Stimulated activated CD4-positive, alpha-beta T cell treated with anti-CD3 and anti-CD28 coated beads, Interleukin-1b, Interleukin-23, amount 100 ng/mL, for 1 hour (primary cell): ENCODE data around the gene CPT1C.

ENCODE experiments used
- DNase-seq, 2 donors: peaks; one replicate each; pipeline ENCODE4 v3.0.0-alpha.2; 2020; ENCODE audit warnings: low read depth in 2 of 2

Gene CPT1C

GRCh38 chr19:49690656-49691242, at the start of gene CPT1C:
Gene CPT1C, plus strand, starts transcription at chr19:49691116. Its CDS starts 1,137 bp downstream, at chr19:49692253.
- no peak for DNase-seq

- DNase-seq, result peak; percentile 95 to 99
Observed at GRCh38 chr19:49641688-49642491, 49.0 kb upstream of the CPT1C start, which contains the start of gene SCAF1. Gene SCAF1, plus strand, starts transcription at chr19:49642209. Its CDS starts 2,818 bp downstream, at chr19:49645027.

- no peak for DNase-seq
Observed at GRCh38 chr19:49642492-49643035, 48.4 kb upstream of the CPT1C start.

DNA sequence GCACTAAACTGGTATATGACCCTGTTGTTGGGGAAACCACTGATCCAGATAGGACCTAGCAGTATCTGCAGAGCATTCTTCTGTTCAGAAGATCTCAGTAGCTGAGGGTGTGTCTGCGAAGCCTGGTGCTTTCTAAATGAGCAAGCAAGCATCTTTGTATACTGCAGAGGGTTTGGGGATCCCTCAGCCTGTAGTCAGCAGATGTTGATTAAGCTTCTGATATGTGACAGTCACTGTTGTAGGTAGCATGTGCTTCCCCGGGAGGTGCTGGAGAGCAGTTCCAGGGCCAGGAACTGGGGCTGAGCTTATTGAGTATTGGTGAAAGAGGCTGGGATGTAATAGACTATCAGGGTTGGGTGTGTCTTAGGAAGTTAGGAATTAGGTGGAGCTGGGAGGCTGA, 47.5 kb upstream of the CPT1C start:
- DNase-seq, result no peak

DNA sequence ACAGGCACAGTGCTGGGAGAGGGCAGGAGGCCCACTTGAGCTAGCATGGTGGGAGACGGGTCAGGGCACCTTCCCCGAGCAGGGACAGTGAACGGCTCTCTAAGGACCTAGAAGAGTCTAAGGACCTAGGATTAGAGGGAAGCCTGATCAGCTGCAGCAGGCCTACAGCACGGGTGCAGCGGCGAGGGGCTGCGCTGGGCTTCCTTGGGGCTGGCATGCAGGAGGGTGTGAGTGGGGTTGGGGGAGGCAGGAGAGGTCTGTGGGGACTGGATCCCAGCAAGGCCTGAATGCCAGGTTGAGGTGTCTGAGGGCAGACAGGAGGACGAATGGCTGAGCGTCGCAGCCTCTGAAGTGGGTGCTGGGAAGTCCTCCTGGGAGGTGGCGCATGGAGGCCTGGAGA, 45.3 kb upstream of the CPT1C start:
- no peak for DNase-seq

GRCh38 chr19:49645995-49646394, 44.9 kb upstream of the CPT1C start:
- no peak for DNase-seq

DNA sequence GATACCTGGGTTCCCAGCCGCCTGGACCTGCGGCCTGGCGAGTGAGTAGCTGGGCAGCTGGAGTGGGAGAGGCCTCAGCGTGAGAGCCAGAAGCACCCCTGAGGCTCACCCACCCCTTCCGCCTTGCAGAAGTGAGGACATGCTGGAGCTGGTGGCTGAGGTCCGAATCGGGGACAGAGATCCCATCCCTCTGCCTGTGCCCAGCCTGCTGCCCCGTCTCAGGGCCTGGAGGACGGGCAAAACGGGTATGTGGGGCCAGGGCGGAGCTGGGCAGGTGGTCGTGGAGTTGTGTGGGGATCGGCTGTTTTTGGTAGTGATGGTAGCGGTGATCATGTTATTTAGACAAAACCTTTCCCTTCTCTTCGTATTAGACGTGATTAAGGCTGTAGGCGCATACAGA, 44.3 kb upstream of the CPT1C start:
- no peak for DNase-seq

- DNase-seq, result no peak
Observed at GRCh38 chr19:49651029-49651819, 39.7 kb upstream of the CPT1C start.

- DNase-seq, result no peak
Observed at GRCh38 chr19:49651820-49652550, 38.9 kb upstream of the CPT1C start.

DNA sequence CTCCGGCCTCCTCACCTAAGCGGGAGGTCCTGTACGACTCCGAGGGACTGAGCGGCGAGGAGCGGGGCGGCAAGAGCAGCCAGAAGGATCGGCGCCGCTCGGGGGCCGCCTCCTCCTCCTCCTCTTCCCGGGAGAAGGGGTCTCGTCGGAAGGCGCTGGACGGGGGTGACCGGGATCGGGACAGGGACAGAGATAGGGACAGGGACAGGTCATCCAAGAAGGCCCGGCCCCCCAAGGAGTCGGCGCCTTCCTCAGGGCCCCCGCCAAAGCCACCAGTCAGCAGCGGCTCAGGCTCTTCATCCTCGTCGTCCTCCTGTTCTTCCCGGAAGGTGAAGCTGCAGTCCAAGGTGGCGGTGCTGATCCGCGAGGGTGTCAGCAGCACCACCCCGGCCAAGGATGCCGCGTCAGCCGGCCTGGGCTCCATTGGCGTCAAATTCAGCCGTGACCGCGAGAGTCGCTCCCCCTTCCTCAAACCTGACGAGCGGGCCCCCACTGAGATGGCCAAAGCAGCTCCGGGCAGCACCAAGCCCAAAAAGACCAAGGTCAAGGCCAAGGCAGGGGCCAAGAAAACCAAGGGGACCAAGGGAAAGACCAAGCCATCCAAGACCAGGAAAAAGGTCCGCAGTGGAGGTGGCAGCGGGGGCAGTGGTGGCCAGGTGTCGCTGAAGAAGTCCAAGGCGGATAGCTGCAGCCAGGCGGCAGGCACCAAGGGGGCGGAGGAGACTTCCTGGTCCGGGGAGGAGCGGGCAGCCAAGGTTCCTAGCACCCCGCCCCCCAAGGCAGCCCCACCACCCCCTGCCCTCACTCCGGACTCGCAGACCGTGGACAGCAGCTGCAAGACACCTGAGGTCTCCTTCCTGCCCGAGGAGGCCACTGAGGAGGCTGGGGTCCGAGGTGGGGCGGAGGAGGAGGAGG, 38.1 kb upstream of the CPT1C start:
- DNase-seq, result no peak

- no peak for DNase-seq
Observed at GRCh38 chr19:49653466-49653806, 37.5 kb upstream of the CPT1C start.

DNA sequence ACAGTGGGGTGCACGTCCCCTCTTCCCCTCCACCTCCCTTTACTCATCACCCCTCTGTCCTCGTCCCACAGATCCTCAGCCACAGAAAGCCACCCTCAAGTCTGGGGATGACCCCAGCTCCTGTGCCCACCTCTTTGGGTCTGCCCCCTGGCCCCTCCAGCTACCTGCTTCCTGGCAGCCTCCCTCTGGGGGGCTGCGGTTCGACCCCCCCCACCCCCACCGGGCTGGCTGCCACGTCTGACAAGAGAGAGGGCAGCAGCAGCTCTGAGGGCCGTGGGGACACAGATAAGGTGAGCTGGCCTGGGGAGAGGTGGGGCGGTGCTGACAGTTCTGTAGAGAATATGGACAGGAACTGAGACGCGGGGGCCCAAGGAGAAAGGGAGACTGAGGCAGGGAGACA, 36.3 kb upstream of the CPT1C start:
- DNase-seq, result no peak

DNA sequence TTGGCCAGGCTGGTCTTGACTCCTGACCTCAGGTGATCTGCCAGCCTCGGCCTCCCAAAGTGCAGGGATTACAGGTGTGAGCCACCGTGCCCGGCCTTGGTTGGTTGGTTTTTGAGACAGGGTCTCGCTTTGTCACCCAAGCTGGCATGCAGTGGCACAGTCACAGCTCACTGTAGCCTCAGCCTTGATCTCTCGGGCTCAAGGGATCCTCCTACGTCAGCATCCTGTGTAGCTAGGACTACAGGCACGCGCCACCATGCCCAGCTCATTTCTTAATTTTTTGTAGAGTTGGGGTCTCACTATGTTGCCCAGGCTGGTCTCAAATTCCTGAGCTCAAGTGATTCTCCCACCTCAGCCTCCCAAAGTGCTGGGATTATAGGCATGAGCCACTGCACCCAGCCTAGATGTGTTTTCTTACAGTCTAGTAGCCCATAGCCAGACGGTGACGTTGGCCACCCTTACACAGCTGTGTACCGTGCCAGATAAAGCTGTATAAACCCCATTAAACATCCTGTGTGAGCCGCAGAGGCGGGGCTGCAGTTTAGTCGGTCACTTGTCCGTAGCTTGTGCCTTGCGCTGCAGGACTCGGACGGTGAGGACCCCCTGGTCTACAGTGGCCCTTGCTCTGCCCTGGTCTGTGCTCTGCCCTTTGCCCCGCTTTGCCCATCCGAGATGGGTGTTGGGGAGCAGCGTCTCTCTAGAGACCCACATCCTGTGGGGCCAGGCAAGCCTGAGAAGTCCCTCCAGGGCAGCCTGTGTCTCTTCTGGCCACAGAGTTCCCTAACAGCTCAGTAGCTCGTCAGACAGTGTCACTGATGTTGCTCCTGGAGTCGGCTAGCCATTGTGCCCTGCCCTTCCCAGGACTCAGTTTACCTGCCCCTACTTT, 35.1 kb upstream of the CPT1C start:
- no peak for DNase-seq

DNA sequence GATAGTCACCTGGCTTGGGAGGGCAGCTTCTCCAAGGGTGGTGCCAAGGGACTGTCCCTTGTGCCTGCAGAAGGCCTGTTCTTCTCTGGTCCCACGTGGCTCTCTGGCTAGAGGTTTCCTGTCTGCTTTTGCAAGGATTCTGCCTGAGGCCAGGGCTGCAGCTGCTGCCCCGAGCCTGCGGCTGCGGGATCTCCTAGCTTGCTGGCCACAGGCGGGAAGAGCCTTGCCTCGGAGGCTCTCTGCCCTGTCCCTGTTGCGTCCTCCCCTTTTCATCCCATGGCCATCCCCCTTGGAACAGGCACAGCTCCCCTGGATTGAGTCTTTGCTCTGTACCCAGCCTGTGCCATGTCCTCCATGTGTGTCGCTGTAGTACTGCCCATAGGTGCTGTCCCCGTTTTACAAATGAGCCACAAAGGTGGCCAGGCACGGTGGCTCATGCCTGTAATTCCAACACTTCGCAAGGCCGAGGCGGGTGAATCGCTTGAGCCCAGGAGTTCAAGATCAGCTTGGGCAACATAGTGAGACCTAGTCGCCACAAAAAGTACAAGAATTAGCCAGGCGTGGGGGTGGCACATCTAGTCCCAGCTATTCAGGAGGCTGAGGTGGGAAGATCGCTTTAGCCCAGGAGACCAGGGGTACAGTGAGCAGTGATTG, 34.3 kb upstream of the CPT1C start:
- no peak for DNase-seq

- no peak for DNase-seq
Observed at GRCh38 chr19:49657493-49658138, 33.3 kb upstream of the CPT1C start.

DNA sequence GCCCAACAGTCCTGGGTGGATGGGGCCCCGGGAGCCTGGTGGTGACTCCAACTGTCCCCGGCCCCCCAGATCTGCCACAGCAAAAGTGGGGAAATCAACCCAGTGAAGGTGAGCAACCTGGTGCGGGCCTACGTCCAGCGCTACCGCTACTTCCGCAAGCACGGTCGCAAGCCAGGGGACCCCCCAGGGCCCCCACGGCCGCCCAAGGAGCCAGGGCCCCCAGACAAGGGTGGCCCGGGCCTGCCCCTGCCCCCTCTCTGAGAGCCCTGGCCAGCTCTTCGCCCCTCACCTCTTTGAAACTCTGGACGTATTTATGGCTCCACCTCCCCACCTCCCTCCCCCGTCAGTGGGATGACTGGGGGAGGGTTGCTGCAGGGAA, 32.8 kb upstream of the CPT1C start:
- no peak for DNase-seq

DNA sequence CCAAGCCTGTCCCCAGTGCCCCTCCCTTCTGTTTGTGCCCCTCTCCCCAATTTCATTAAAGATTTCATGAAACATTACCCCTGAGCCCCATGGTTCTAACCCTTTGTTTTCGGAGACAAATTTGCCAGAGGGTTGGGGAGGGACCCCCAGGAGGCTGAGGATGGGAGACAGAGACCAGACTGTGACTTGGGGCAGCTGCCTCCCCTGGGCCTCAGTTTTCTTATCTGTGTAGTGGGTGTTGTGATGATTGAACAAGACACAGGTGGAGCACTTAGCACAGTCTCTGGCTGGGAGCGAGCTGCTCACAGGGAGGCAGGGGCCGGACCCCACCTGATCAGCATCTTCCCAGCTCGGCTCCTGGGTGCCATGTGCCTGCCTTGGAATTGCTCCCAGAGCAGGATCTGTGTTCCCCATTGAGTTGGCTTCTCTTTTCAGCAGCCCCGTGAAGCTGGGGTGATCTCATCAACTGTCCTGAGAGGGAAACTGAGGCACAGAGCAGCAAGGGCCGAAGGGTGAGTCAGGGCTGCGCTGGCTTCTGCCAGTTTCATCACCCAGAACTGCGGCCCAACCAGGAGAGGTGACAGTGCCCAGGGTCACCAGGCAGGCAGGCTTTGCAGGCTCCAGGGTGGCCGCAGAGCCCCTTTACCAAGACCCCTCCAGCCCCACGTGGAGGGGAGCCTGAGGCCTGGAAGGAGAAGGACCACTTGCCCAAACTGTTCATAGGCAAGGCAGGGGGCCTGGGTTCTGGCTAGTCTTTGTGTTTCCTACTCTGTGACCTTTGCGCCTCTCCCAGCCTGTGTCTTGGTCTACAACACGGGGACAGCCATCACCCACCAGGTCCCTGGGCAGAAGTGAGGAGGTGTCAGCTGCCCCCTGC, 32.1 kb upstream of the CPT1C start:
- no peak for DNase-seq
